Measurements from ENCODE around the gene TOP1. TPM values are rescaled to one million over a fixed set of nuclear protein-coding genes. Genes with fewer than 3 reads are reported as not detected.
A peak's percentile ranks its signal among the peaks of the same experiment; 100 is the strongest.

TOP1 gene
- total RNA-seq, 1 experiment from 2014 or later, result 144 TPM

- peak overlapping the region; percentile 4 for H3K27ac Mint-ChIP-seq (ENCODE audit: unreplicated experiment)
- H3K4me3 Mint-ChIP-seq (ENCODE audit: unreplicated experiment), result no peak overlapping the region
- intact Hi-C loops (cut with micrococcal nuclease; ENCODE audit: unreplicated experiment), result loop anchor here (1.0 kb wide), 1 partner anchor 30 kb away; no protein-coding TSS in a partner anchor
Observed at GRCh38 chr20:41048461-41049301, 20.1 kb downstream of the TOP1 start.

DNA sequence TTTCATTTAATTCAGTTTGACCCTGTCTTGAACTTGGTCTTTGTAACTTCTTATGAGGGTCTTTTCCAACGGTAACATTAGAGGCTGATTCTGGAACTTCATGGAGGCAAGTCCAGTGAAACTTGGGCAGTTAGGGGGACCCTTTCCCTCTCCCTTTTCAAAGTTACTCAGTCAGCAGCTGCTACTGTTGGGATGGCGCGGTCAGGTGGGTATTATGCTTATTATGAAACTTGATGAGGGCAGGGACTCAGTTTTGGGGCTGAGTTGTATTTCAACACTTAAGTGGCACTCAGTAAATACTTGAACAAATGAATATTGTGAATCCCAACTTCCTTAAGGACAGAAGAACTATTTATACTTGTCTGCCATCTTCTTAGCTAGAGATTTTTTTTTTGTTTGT is 20.8 kb downstream of the TOP1 start:
- BruUV-seq (replicated peaks), result no TSS peak

More at GRCh38 chr20:41048461-41049301, 20.1 kb downstream of the TOP1 start:
- H3K4me3 ChIP-seq (ENCODE audit: low read depth, low read length), result no peak overlapping the region
- no peaks in the 10 kb centered on the region for H3K9me3 ChIP-seq
- Mint-ChIP-seq H3K36me3 (ENCODE audit: insufficient read depth, unreplicated experiment) (peaks cover 17% of the 10 kb centered on the region), H3K27me3 (ENCODE audit: insufficient read depth, unreplicated experiment) (no peaks in the 10 kb centered on the region), H3K9me3 (ENCODE audit: unreplicated experiment) (no peaks in the 10 kb centered on the region), H3K4me1 (ENCODE audit: low read depth, unreplicated experiment) (peaks cover 69% of the 10 kb centered on the region)
- ChIA-PET CTCF (interaction anchor here (7.8 kb wide), 1 partner anchor 58 kb away, joined by 47 read pairs; no protein-coding TSS in a partner anchor), POLR2A (no interaction called here)
- H3K27me3 ChIP-seq (replicated peaks; ENCODE audit: control insufficient read depth, insufficient read depth, low read length), result no peaks in the 10 kb centered on the region
- peak in 1 of 2 experiments; percentile 29 for DNase-seq
- TF ChIP-seq, protein P1, sequence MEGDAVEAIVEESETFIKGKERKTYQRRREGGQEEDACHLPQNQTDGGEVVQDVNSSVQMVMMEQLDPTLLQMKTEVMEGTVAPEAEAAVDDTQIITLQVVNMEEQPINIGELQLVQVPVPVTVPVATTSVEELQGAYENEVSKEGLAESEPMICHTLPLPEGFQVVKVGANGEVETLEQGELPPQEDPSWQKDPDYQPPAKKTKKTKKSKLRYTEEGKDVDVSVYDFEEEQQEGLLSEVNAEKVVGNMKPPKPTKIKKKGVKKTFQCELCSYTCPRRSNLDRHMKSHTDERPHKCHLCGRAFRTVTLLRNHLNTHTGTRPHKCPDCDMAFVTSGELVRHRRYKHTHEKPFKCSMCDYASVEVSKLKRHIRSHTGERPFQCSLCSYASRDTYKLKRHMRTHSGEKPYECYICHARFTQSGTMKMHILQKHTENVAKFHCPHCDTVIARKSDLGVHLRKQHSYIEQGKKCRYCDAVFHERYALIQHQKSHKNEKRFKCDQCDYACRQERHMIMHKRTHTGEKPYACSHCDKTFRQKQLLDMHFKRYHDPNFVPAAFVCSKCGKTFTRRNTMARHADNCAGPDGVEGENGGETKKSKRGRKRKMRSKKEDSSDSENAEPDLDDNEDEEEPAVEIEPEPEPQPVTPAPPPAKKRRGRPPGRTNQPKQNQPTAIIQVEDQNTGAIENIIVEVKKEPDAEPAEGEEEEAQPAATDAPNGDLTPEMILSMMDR (IDR thresholded peaks at IDR 0.05; ENCODE audit: insufficient read depth in 1 of 2, low read depth in 1 of 2, low read length in 1 of 2, severe bottlenecking in 1 of 2, unreplicated experiment in 1 of 2), result no peak
- peaks cover 61% of the 10 kb centered on the region for H3K4me1 ChIP-seq
- H3K36me3 ChIP-seq (ENCODE audit: control insufficient read depth, insufficient read depth, low read length), result peaks cover 2% of the 10 kb centered on the region; the same call in 1 of the 2 replicates
- BruUV-seq (replicated peaks), result no TSS peak

DNA sequence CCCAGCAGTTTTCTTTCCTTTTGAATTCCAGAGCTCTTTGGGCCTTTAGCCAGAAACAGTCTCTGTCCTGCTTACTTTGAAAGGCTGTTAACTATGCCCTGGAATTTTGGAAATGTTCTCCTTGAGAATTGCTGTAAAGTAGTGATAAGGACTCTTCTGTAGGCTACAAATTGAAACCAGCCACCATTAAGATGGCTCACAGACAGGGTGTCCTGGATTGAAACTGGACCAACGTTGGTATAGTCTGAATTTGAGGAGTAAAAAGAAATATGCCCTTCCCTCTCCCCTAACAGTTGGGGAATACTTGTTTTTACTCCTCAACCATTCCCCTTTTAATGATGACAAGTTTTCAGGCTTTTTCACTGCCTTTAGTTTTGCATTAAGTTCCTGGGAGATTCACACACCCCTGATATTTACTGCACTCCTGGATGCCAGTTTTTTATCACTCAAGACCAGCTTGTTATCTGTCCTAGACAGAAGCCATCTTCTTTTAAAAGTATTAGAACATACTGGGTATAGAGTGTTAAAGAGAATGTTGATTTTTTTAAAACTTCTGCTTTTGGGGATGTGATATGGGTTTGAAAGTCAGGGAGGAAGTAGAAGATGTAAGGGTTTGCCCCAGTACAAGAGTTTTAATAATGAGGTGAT is 21.9 kb downstream of the TOP1 start:
- no peak overlapping the region for H3K4me3 ChIP-seq (ENCODE audit: low read depth, low read length)
- CTCF ChIA-PET, result interaction anchor here (1.2 to 7.8 kb wide), 3 partner anchors 28 to 59 kb away, joined by 3 to 47 read pairs (median 4); no protein-coding TSS in a partner anchor
- no TSS peak for BruUV-seq (replicated peaks)
- Mint-ChIP-seq H3K27me3 (ENCODE audit: insufficient read depth, unreplicated experiment) (no peaks in the 10 kb centered on the region), H3K4me1 (ENCODE audit: low read depth, unreplicated experiment) (peaks cover 73% of the 10 kb centered on the region), H3K9me3 (ENCODE audit: unreplicated experiment) (no peaks in the 10 kb centered on the region), H3K27ac (ENCODE audit: unreplicated experiment) (no peak overlapping the region), H3K36me3 (ENCODE audit: insufficient read depth, unreplicated experiment) (peaks cover 20% of the 10 kb centered on the region), H3K4me3 (ENCODE audit: unreplicated experiment) (no peak overlapping the region)
- peaks cover 57% of the 10 kb centered on the region for H3K4me1 ChIP-seq
- H3K36me3 ChIP-seq (ENCODE audit: control insufficient read depth, insufficient read depth, low read length), result peaks cover 2% of the 10 kb centered on the region; the same call in 1 of the 2 replicates
- H3K9me3 ChIP-seq, result no peaks in the 10 kb centered on the region
- TF ChIP-seq, protein P1 (IDR thresholded peaks at IDR 0.05; ENCODE audit: insufficient read depth in 1 of 2, low read depth in 1 of 2, low read length in 1 of 2, severe bottlenecking in 1 of 2, unreplicated experiment in 1 of 2), result no peak
- H3K27me3 ChIP-seq (replicated peaks; ENCODE audit: control insufficient read depth, insufficient read depth, low read length), result no peaks in the 10 kb centered on the region
- intact Hi-C loops (cut with micrococcal nuclease; ENCODE audit: unreplicated experiment), result no loop called here
- POLR2A ChIA-PET, result no interaction called here
- DNase-seq, result no peak

More for the DNA sequence above, 20.8 kb downstream of the TOP1 start:
- Histone ChIP-seq H3K27me3 (replicated peaks; ENCODE audit: control insufficient read depth, insufficient read depth, low read length) (no peaks in the 10 kb centered on the region), H3K4me1 (peaks cover 61% of the 10 kb centered on the region), H3K4me3 (ENCODE audit: low read depth, low read length) (no peak overlapping the region), H3K36me3 (ENCODE audit: control insufficient read depth, insufficient read depth, low read length) (peaks cover 2% of the 10 kb centered on the region; the same call in 1 of the 2 replicates), H3K9me3 (no peaks in the 10 kb centered on the region)
- CTCF ChIA-PET, result interaction anchor here (1.2 to 7.8 kb wide), 2 partner anchors 29 to 58 kb away, joined by 4 to 47 read pairs; no protein-coding TSS in a partner anchor
- H3K36me3 Mint-ChIP-seq (ENCODE audit: insufficient read depth, unreplicated experiment), result peaks cover 20% of the 10 kb centered on the region
- no peak overlapping the region for H3K27ac Mint-ChIP-seq (ENCODE audit: unreplicated experiment)
- H3K9me3 Mint-ChIP-seq (ENCODE audit: unreplicated experiment), result no peaks in the 10 kb centered on the region
- DNase-seq, result no peak
- POLR2A ChIA-PET, result no interaction called here
- TF ChIP-seq, protein P1 (IDR thresholded peaks at IDR 0.05; ENCODE audit: insufficient read depth in 1 of 2, low read depth in 1 of 2, low read length in 1 of 2, severe bottlenecking in 1 of 2, unreplicated experiment in 1 of 2), result no peak
- intact Hi-C loops (cut with micrococcal nuclease; ENCODE audit: unreplicated experiment), result no loop called here
- H3K4me1 Mint-ChIP-seq (ENCODE audit: low read depth, unreplicated experiment), result peaks cover 74% of the 10 kb centered on the region
- no peak overlapping the region for H3K4me3 Mint-ChIP-seq (ENCODE audit: unreplicated experiment)
- no peaks in the 10 kb centered on the region for H3K27me3 Mint-ChIP-seq (ENCODE audit: insufficient read depth, unreplicated experiment)
